Progenitor cell of endocrine pancreas (in vitro differentiated cells): ENCODE measurements around the gene TAF5L. TPM values are rescaled to one million over a fixed set of nuclear protein-coding genes. Genes with fewer than 3 reads are reported as not detected.
"Not testable (repeated sequence)": the region's sequence is repeated elsewhere in the genome, so short reads cannot be mapped to it uniquely, and the experiment has no call there.

Experiments
- DNase-seq: peaks from one replicate; pipeline ENCODE4 v3.0.0; 2021; ENCODE audit warnings: low spot score; ENCODE audit not compliant: unreplicated experiment
- H3K27ac Mint-ChIP-seq: 2 replicates; pipeline ENCODE4 v1.8.0; 2021; ENCODE audit warnings: mild to moderate bottlenecking, moderate library complexity, mixed read lengths
- H3K27me3 Mint-ChIP-seq: 2 replicates; pipeline ENCODE4 v1.8.0; 2021; ENCODE audit warnings: mixed read lengths
- H3K36me3 Mint-ChIP-seq: 2 replicates; pipeline ENCODE4 v1.8.0; 2022; ENCODE audit warnings: mixed read lengths; ENCODE audit not compliant: insufficient read depth
- H3K4me1 Mint-ChIP-seq: 2 replicates; pipeline ENCODE4 v1.8.0; 2021; ENCODE audit warnings: low read depth, mixed read lengths
- H3K4me3 Mint-ChIP-seq: 2 replicates; pipeline ENCODE4 v1.8.0; 2021; ENCODE audit warnings: low read depth, mild to moderate bottlenecking, moderate library complexity, mixed read lengths
- H3K9me3 Mint-ChIP-seq: 2 replicates; pipeline ENCODE4 v1.8.0; 2021; ENCODE audit warnings: low read depth, mixed read lengths
- total RNA-seq: library from RNA; stranded (reverse); gene quantifications from 2 replicates; pipeline ENCODE4 v1.2.1, GENCODE V29; 2021
- TF ChIP-seq, protein P1 (sequence below): fragments of 200-600 bp; sonication (generic); IDR thresholded peaks from one replicate; pipeline ENCODE4 v1.5.0; 2021; ENCODE audit warnings: antibody characterized with exemption, mild to moderate bottlenecking; ENCODE audit not compliant: unreplicated experiment

TAF5L gene
- total RNA-seq, 1 donor from 2014 or later, result 21.0 TPM

DNA sequence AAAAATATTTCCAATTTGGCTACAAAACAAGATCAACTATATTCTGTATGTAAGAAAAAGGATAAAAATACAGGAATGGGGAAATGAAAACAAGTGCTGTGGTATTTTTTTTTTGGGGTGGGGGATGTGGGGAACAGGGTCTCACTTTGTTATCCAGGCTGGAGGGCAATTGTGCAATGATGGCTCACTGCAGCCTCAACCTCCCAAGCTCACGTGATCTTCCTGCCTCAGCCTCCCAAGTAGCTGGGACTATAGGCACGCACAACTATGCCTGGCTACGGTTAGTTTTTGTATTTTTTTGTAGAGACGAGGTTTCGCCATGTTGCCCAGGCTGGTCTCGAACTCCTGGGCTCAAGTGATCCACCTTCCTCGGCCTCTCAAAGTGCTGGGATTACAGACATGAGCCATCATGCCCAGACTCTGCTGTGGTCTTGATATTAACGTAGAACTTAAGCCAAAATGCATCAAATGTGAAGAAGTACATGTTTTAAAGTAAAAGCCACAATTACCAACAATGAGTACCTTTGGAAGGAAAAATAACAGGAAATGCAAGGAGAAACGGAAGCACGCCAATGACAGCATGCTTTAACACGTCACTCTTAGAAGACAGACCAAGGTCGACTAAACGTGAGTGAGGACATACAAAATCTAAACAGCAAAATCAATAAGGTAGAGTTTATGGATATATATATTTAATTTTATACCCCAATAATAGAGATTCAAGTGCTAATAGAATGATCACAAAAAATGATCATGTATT, 58.6 kb downstream of the TAF5L start:
- Mint-ChIP-seq H3K4me1 (no peaks in the 10 kb centered on the region), H3K9me3 (no peaks in the 10 kb centered on the region), H3K4me3 (no peak overlapping the region), H3K27me3 (peaks cover 9% of the 10 kb centered on the region), H3K36me3 (no peaks in the 10 kb centered on the region), H3K27ac (no peak overlapping the region)
- no peak for DNase-seq
- TF ChIP-seq, protein P1, sequence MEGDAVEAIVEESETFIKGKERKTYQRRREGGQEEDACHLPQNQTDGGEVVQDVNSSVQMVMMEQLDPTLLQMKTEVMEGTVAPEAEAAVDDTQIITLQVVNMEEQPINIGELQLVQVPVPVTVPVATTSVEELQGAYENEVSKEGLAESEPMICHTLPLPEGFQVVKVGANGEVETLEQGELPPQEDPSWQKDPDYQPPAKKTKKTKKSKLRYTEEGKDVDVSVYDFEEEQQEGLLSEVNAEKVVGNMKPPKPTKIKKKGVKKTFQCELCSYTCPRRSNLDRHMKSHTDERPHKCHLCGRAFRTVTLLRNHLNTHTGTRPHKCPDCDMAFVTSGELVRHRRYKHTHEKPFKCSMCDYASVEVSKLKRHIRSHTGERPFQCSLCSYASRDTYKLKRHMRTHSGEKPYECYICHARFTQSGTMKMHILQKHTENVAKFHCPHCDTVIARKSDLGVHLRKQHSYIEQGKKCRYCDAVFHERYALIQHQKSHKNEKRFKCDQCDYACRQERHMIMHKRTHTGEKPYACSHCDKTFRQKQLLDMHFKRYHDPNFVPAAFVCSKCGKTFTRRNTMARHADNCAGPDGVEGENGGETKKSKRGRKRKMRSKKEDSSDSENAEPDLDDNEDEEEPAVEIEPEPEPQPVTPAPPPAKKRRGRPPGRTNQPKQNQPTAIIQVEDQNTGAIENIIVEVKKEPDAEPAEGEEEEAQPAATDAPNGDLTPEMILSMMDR, result no peak

DNA sequence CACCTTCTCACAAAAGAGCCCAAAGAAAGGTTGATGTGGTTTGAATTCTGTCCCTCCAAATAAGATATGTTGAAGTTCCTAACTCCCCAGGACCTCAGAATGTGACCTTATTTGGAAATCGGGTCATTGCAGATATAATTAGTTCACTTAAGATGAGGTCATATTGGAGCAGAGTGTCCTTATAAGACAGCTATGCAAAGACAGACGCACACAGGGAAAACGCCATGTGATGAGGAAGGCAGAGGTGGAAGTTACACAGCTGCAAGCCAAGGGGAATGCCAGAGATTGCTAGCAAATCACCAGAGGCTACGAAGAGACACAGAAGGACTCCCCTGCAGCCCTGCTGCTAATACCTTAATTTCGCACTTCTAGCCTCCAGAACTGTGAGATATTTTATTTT, 62.2 kb downstream of the TAF5L start:
- TF ChIP-seq, protein P1, result no peak
- H3K4me3 Mint-ChIP-seq, result no peak overlapping the region
- H3K27ac Mint-ChIP-seq, result no peak overlapping the region
- no peaks in the 10 kb centered on the region for H3K9me3 Mint-ChIP-seq
- no peak for DNase-seq
- peaks cover 9% of the 10 kb centered on the region for H3K27me3 Mint-ChIP-seq
- H3K36me3 Mint-ChIP-seq, result no peaks in the 10 kb centered on the region
- peaks cover 4% of the 10 kb centered on the region for H3K4me1 Mint-ChIP-seq

DNA sequence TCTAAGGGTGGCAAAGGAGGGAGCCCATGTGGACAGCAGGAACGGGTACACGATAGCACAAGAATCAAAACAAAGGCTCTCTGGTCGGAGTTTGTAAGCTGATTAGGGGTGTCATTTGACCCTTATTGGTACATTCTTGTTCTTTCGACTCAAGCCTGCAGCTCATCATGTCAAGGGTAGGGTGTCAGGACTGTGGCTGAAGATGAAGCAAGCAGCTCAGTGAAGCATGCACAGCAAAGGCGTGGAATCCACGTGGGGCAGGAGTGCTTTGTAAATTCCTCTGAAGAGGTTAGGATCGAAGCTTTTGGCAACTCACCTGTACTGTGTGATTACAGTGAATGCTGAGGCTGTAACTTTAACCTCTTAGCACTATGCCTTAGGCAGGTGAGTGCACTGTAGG, 62.7 kb downstream of the TAF5L start:
- Mint-ChIP-seq H3K4me3 (no peak overlapping the region), H3K9me3 (no peaks in the 10 kb centered on the region), H3K4me1 (peaks cover 4% of the 10 kb centered on the region), H3K27me3 (peaks cover 9% of the 10 kb centered on the region), H3K27ac (no peak overlapping the region), H3K36me3 (no peaks in the 10 kb centered on the region)
- TF ChIP-seq, protein P1, result no peak
- DNase-seq, result no peak

DNA sequence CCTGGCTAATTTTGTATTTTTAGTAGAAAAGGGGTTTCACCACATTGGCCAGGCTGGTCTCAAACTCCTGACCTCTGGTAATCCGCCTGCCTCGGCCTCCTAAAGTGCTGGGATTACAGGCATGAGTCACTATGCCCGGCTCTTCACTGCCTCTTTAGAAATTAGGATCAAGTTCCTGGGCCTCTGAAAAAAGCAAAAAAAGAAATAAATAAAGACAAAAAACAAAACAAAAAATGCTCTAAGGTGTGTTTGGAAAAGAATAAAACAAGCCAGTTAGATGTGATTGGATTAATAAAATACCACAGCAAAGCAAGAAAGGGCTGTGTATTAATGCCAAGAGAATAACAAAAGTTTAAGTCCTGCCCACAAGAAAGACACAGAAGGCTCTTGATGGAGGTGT, 63.2 kb downstream of the TAF5L start:
- Mint-ChIP-seq H3K4me3 (no peak overlapping the region), H3K27ac (no peak overlapping the region), H3K27me3 (peaks cover 9% of the 10 kb centered on the region), H3K9me3 (no peaks in the 10 kb centered on the region), H3K4me1 (peaks cover 5% of the 10 kb centered on the region), H3K36me3 (no peaks in the 10 kb centered on the region)
- no peak for DNase-seq
- TF ChIP-seq, protein P1, result no peak

DNA sequence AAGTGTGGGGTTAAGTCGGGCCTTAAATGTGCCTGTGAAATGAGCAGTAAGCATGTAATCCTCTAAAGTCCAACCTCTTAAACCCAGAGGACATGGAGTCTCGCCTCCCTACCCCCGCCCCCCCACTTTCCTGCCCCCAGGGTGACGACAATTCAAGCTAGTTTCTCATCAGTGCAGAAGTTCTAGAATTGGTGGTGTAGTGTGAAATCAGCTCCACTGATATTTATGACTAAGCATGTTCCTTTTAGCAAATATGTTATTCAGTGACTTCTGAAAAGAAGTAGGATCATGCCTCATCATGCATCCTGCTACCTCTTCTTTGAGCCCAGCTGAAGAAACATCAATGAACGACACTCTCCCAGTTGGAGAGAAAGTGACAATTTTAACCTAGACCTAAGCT, 64.8 kb downstream of the TAF5L start:
- H3K27me3 Mint-ChIP-seq, result peaks cover 9% of the 10 kb centered on the region
- no peaks in the 10 kb centered on the region for H3K9me3 Mint-ChIP-seq
- no peak for DNase-seq
- no peak overlapping the region for H3K4me3 Mint-ChIP-seq
- H3K27ac Mint-ChIP-seq, result no peak overlapping the region
- H3K4me1 Mint-ChIP-seq, result peaks cover 14% of the 10 kb centered on the region
- H3K36me3 Mint-ChIP-seq, result no peaks in the 10 kb centered on the region
- TF ChIP-seq, protein P1, result no peak

DNA sequence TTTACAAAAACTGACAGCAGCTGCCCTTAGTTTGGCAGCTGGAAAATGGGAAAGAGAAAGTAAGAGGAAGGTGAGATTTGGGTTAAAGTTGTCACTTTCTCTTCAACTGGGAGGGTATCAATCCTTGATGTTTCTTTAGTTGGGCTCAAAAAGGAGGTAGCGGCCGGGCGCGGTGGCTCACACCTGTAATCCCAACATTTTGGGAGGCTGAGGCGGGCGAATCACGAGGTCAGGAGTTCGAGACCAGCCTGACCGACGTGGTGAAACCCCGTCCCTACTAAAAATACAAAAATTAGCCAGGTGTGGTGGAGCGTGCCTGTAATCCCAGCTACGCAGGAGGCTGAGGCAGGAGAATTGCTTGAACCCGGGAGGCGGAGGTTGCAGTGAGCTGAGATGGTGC, 65.8 kb downstream of the TAF5L start:
- not testable (repeated sequence) for H3K36me3 Mint-ChIP-seq, H3K4me3 Mint-ChIP-seq, DNase-seq, H3K27me3 Mint-ChIP-seq, H3K27ac Mint-ChIP-seq, H3K9me3 Mint-ChIP-seq
- H3K4me1 Mint-ChIP-seq, result peaks cover 17% of the 10 kb centered on the region

DNA sequence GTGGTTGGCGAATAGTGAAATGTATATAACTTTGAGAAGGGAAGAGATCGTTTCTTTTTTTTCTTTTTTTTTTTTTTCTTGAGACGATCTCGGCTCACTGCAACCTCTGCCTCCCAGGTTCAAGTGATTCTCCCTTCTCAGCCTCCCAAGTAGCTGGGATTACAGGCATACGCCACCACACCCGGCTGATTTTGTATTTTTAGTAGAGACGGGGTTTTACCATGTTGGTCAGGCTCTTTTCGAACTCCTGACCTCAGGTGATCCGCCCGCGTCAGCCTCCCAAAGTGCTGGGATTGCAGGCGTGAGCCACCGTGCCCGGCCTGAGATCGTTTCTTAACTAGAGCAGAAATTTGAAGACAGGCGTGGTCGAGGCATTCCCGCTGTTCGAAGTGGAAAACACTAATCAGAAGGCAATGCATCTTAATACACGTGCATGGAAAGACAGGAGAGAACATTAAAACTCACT, 66.6 kb downstream of the TAF5L start:
- Mint-ChIP-seq H3K27ac (peak overlapping the region; percentile 94), H3K4me3 (peak overlapping the region; percentile 86), H3K4me1 (peaks cover 23% of the 10 kb centered on the region)
- DNase-seq, H3K36me3 Mint-ChIP-seq, H3K27me3 Mint-ChIP-seq, H3K9me3 Mint-ChIP-seq: not testable (repeated sequence)
